Heart right ventricle (tissue), 16 donors: ENCODE data around the gene TYMS. TPM values are rescaled to one million over a fixed set of nuclear protein-coding genes. Genes with fewer than 3 reads are reported as not detected.

Source experiments
- ATAC-seq, 8 donors: fragments of 200-7000 bp; cut with Tn5 transposase; one replicate each; pipeline ENCODE4 v1.9.1; 2020; ENCODE audit warnings: mild to moderate bottlenecking in 8 of 8, moderate library complexity in 8 of 8, moderate number of reproducible peaks in 1 of 8
- DNase-seq, 2 donors: peaks; one replicate each; pipeline ENCODE4 v3.0.0-alpha.2; 2020
- H3K27ac ChIP-seq, 10 donors: fragments of 200-600 bp; sonication (generic) in 2 of 10; one replicate each; pipeline versions ENCODE4 v1.5.0 to v1.8.0; 2020 to 2022; ENCODE audit warnings: mild to moderate bottlenecking in 3 of 10
- H3K27me3 ChIP-seq, 7 donors: fragments of 200-600 bp; one replicate each; pipeline ENCODE4 v1.8.0; 2021 to 2022; ENCODE audit warnings: mild to moderate bottlenecking in 2 of 7
- H3K36me3 ChIP-seq, 9 donors: fragments of 200-600 bp; sonication (generic) in 1 of 9; one replicate each; pipeline versions ENCODE4 v1.5.0 to v1.8.0; 2020 to 2022; ENCODE audit warnings: mild to moderate bottlenecking in 2 of 9
- H3K4me1 ChIP-seq, 9 donors: fragments of 200-600 bp; sonication (generic) in 1 of 9; one replicate each; pipeline versions ENCODE4 v1.5.0 to v1.8.0; 2020 to 2022; ENCODE audit warnings: mild to moderate bottlenecking in 4 of 9
- H3K4me3 ChIP-seq, 10 donors: fragments of 200-600 bp; sonication (generic) in 2 of 10; one replicate each; pipeline versions ENCODE4 v1.5.0 to v1.8.0; 2020 to 2022; ENCODE audit warnings: mild to moderate bottlenecking in 7 of 10, moderate library complexity in 2 of 10
- H3K9me3 ChIP-seq, 11 donors: fragments of 200-600 bp in 10 of 11; sonication (generic) in 2 of 11; one replicate each; pipeline versions ENCODE4 v1.5.0 to v1.8.0; 2013 to 2022; ENCODE audit warnings: mild to moderate bottlenecking in 2 of 11, control low read depth in 1 of 11, moderate library complexity in 1 of 11
- WGBS, 2 donors: extraction: QIAGEN DNeasy Blood & Tissue Kit; methylation state at CpG; one replicate each; pipeline ENCODE4 v1.1.7; 2013; ENCODE audit warnings: inconsistent platforms in 1 of 2; 5-methylcytosine and 5-hydroxymethylcytosine counted together
- intact Hi-C, 10 donors: fragments of 100-400 bp; cut with DNase I; formaldehyde crosslinking; loops; one replicate each; pipeline versions ENCODE4 v1.11.1 to v1.14.2; 2022
- polyA plus RNA-seq, 2 donors: library from polyadenylated mRNA; stranded (reverse); fragments of 200-250 nt; gene quantifications; one replicate each; pipeline ENCODE4 v1.2.3, GENCODE V29; 2013
- total RNA-seq, 10 donors: library from RNA; stranded (reverse); fragmentation: NEBNext Ultra II Directional in 3 of 10; extraction: Animal tissue kit (Norgen Biotek cat#: 25700) in 3 of 10; gene quantifications; one replicate each; pipeline versions ENCODE4 v1.2.1 to v1.2.4, GENCODE V29; 2021 to 2023
- TF ChIP-seq, protein P1 (sequence below), 9 donors: fragments of 200-600 bp; sonication (generic) in 2 of 9; IDR thresholded peaks; one replicate each; pipeline versions ENCODE4 v1.5.0 to v1.8.0; 2021 to 2022; ENCODE audit warnings: antibody characterized with exemption in 9 of 9, mild to moderate bottlenecking in 5 of 9, moderate library complexity in 1 of 9
- donor health status: Arrhythmogenic right ventricular cardiomyopathy.
- donor health status: ischemic (EF 13 %, LVEDD 7.1; RV severe dilation, severe dysfunction).
- donor health status: healthy with polysubstance abuse.
- donor health status: DM: no; HTN: yes; CAD: no.
- donor health status: DM: no; HTN: no; CAD: no.
- donor health status: ischemic (EF 25% LVEDD 6.9; RV normal size, moderate dysfunction).
- donor health status: ischemic (EF 25% LVEDD 5.7; RV mildly dilated, moderate dysfunction).
- donor health status: healthy.
- donor health status: DM: yes; HTN: yes; CAD: no.
- donor health status: Ischemic cardiomyopathy.
- donor health status: ischemic (EF 35%, LVEDD 5.7; RV mildly dilated, moderate dysfunction).
- donor health status: nonischemic (EF 11% LVEDD 7.7; RV severe dilation, severe dysfunction).
- donor health status: DM: yes; HTN: yes; CAD: no.
- donor health status: PGD.
- donor health status: ischemic (EF 29% LVEDD 5.4; RV normal size, mild dysfunction).
- donor health status: nonischemic (EF 23%, LVEDD 6.1; RV moderate dilation, normal function).

The TYMS gene
- total and polyA plus RNA-seq, 12 donors: 0.80 to 16.7 (median 1.8) TPM

DNA sequence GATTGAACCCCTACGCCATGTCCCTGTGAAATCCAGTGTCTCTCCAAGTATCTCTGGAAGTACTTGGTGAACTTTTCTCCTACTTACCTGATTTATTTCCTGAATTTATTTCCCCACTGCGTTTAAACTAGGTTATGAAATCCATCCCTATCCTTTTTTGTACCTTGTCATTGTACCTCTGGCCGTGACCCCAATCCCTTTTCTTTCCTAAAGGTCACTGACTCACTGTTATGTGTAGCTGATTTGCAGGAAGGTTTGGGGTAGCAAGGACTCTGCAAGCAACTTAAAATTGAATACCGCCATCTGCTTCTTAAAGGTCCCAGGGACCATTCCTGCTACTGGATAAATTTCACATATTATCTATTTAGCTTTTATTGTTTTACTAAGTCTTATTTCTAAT lies 59.5 kb downstream of the TYMS start:
- Histone ChIP-seq H3K36me3 (peaks cover 0 to 7% (median 0%) of the 10 kb centered on the region in 9 donors), H3K27ac (no peak overlapping the region), H3K4me1 (peaks cover 0 to under 1% (median 0%) of the 10 kb centered on the region in 9 donors), H3K27me3 (no peaks in the 10 kb centered on the region), H3K4me3 (no peak overlapping the region), H3K9me3 (peaks cover 0 to 24% (median 5%) of the 10 kb centered on the region in 11 donors)
- no peak for DNase-seq
- intact Hi-C loops: no loop called here
- TF ChIP-seq, protein P1, sequence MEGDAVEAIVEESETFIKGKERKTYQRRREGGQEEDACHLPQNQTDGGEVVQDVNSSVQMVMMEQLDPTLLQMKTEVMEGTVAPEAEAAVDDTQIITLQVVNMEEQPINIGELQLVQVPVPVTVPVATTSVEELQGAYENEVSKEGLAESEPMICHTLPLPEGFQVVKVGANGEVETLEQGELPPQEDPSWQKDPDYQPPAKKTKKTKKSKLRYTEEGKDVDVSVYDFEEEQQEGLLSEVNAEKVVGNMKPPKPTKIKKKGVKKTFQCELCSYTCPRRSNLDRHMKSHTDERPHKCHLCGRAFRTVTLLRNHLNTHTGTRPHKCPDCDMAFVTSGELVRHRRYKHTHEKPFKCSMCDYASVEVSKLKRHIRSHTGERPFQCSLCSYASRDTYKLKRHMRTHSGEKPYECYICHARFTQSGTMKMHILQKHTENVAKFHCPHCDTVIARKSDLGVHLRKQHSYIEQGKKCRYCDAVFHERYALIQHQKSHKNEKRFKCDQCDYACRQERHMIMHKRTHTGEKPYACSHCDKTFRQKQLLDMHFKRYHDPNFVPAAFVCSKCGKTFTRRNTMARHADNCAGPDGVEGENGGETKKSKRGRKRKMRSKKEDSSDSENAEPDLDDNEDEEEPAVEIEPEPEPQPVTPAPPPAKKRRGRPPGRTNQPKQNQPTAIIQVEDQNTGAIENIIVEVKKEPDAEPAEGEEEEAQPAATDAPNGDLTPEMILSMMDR (IDR thresholded peaks at IDR 0.05): no peak
- no peak for ATAC-seq
- WGBS, 2 donors: 90 to 94% methylated on average over 4 of the region's 4 CpGs

Other genes with a start within 250 kb of the TYMS start
- 10 to 100 TPM in 2 of 10 donors, 1 to 10 TPM in 8; 5.3 to 15.4 (median 6.9) TPM for gene COLEC12, start 157.0 kb upstream of the TYMS start, total RNA-seq
- 1 to 10 TPM; 2.8 to 3.1 TPM for gene COLEC12, start 157.0 kb upstream of the TYMS start, polyA plus RNA-seq
- gene CETN1, start 77.3 kb upstream of the TYMS start, total RNA-seq: not detected
- not detected for gene CETN1, start 77.3 kb upstream of the TYMS start, polyA plus RNA-seq
- not detected for gene CLUL1, start 60.7 kb upstream of the TYMS start, total RNA-seq
- not detected for gene CLUL1, start 60.7 kb upstream of the TYMS start, polyA plus RNA-seq
- 10 to 100 TPM; 15.0 to 46.9 (median 23.3) TPM for gene ENOSF1, start 55.0 kb downstream of the TYMS start, total RNA-seq
- 10 to 100 TPM; 10.5 to 68.3 TPM for gene ENOSF1, start 55.0 kb downstream of the TYMS start, polyA plus RNA-seq
- 10 to 100 TPM; 17.4 to 31.5 (median 22.6) TPM for gene YES1, start 154.6 kb downstream of the TYMS start, total RNA-seq
- 10 to 100 TPM; 10.3 to 13.4 TPM for gene YES1, start 154.6 kb downstream of the TYMS start, polyA plus RNA-seq
- 1 to 10 TPM in 1 of 10 donors, under 1 TPM in 7, not detected in 2; 0.09 to 2.7 (median 0.17) TPM for gene ADCYAP1, start 247.2 kb downstream of the TYMS start, total RNA-seq
- under 1 TPM; 0.13 to 0.29 TPM for gene ADCYAP1, start 247.2 kb downstream of the TYMS start, polyA plus RNA-seq